H1 (cell line): ENCODE results near the gene BLTP3B. TPM values are rescaled to one million over a fixed set of nuclear protein-coding genes. Genes with fewer than 3 reads are reported as not detected.

Source experiments
- CTCF ChIA-PET: fragments of 300-600 bp; sonication (Branson Sonifier 250); formaldehyde crosslinking; loops from one replicate; lab custom pipeline; 2021; ENCODE audit not compliant: partially characterized antibody; lab: Charles Lee
- POLR2A ChIA-PET: fragments of 300-600 bp; sonication (Branson Sonifier 250); formaldehyde crosslinking; loops from one replicate; lab custom pipeline; 2021; ENCODE audit warnings: inconsistent platforms; ENCODE audit not compliant: partially characterized antibody; lab: Charles Lee
- DNase-seq, 2 experiments: peaks; one replicate each; pipeline versions ENCODE4 v3.0.0 to v3.0.0-alpha.2; 2010 to 2022; ENCODE audit warnings: low spot score in 2 of 2, low read depth in 1 of 2, mixed read lengths in 1 of 2
- FAIRE-seq: peaks from 2 replicates; lab custom pipeline; 2011; peaks lifted over from hg19 to GRCh38; lab: Jason Lieb, UNC
- H2AFZ ChIP-seq: 2 replicates; pipeline ENCODE4 v1.8.1; 2012; ENCODE audit warnings: low read length, inconsistent platforms
- H2AK5ac ChIP-seq: 2 replicates; pipeline ENCODE4 v1.6.1; 2013; ENCODE audit warnings: low read depth, low read length
- H2BK120ac ChIP-seq: replicated peaks from 2 replicates; pipeline ENCODE3; 2013; ENCODE audit warnings: low read depth, low read length, inconsistent platforms
- H2BK12ac ChIP-seq: 2 replicates; pipeline ENCODE4 v1.6.1; 2013; ENCODE audit warnings: low read depth, low read length
- H2BK15ac ChIP-seq: 2 replicates; pipeline ENCODE4 v1.6.1; 2013; ENCODE audit warnings: low read length
- H2BK20ac ChIP-seq: 2 replicates; pipeline ENCODE4 v1.6.1; 2013; ENCODE audit warnings: low read length
- H2BK5ac ChIP-seq: 2 replicates; pipeline ENCODE4 v1.6.1; 2013; ENCODE audit warnings: low read depth, low read length
- H3K14ac ChIP-seq: 2 replicates; pipeline ENCODE4 v1.6.1; 2013; ENCODE audit warnings: inconsistent platforms; ENCODE audit not compliant: insufficient read length
- H3K18ac ChIP-seq: 2 replicates; pipeline ENCODE4 v1.6.1; 2013; ENCODE audit warnings: low read length; ENCODE audit errors: extremely low read depth
- H3K23ac ChIP-seq: 2 replicates; pipeline ENCODE4 v1.6.1; 2013; ENCODE audit warnings: inconsistent platforms; ENCODE audit not compliant: insufficient read length
- H3K23me2 ChIP-seq: 2 replicates; pipeline ENCODE4 v1.6.1; 2013; ENCODE audit warnings: low read depth, low read length
- H3K27ac ChIP-seq: 2 replicates; pipeline ENCODE4 v1.6.1; 2011; ENCODE audit warnings: low read depth, low read length, inconsistent platforms
- H3K27me3 ChIP-seq, 4 experiments: replicated peaks in 1 of 4; 1 replicate in 1 of 4; 2 replicates in 3 of 4; pipeline versions ENCODE4 v1.6.1 to v1.8.1; 2011 to 2013; ENCODE audit warnings: low read length in 3 of 4, mild to moderate bottlenecking in 3 of 4, inconsistent platforms in 2 of 4, mixed read lengths in 2 of 4, moderate library complexity in 1 of 4; ENCODE audit not compliant: control insufficient read depth in 3 of 4, insufficient read depth in 3 of 4; ENCODE audit errors: extremely low read depth in 1 of 4
- H3K36me3 ChIP-seq, 4 experiments: 2 replicates each; pipeline versions ENCODE4 v1.6.1 to v1.8.1; 2011 to 2013; ENCODE audit warnings: mild to moderate bottlenecking in 4 of 4, low read length in 3 of 4, moderate library complexity in 2 of 4, control low read depth in 1 of 4, inconsistent platforms in 1 of 4; ENCODE audit not compliant: insufficient read depth in 4 of 4, control insufficient read depth in 2 of 4
- H3K4ac ChIP-seq: replicated peaks from 2 replicates; pipeline ENCODE3; 2013; ENCODE audit warnings: low read length, low read depth, mixed read lengths, inconsistent platforms; ENCODE audit not compliant: insufficient read length
- H3K4me1 ChIP-seq, 4 experiments: replicated peaks in 1 of 4; 1 replicate in 1 of 4; 2 replicates in 3 of 4; pipeline versions ENCODE4 v1.6.1 to v1.8.1; 2011 to 2013; ENCODE audit warnings: low read length in 3 of 4, inconsistent platforms in 2 of 4, mixed read lengths in 1 of 4; ENCODE audit not compliant: insufficient read depth in 4 of 4, control insufficient read depth in 3 of 4
- H3K4me2 ChIP-seq, 2 experiments: 2 replicates each; pipeline versions ENCODE4 v1.6.1 to v1.8.1; 2011 to 2013; ENCODE audit warnings: low read depth in 2 of 2, low read length in 2 of 2, control low read depth in 1 of 2, inconsistent platforms in 1 of 2, mild to moderate bottlenecking in 1 of 2; ENCODE audit not compliant: insufficient read depth in 1 of 2
- H3K4me3 ChIP-seq, 4 experiments: fragments of 200-600, 300-600 bp in 1 of 4; sonication (generic), shearing (Covaris generic), sonication (Bioruptor Twin) in 1 of 4; 2 replicates each; pipeline versions ENCODE4 v1.5.1 to v1.8.1; 2011 to 2016; ENCODE audit warnings: low read length in 4 of 4, low read depth in 3 of 4, control low read depth in 2 of 4, inconsistent platforms in 2 of 4, mild to moderate bottlenecking in 2 of 4, mixed read lengths in 1 of 4, moderate library complexity in 1 of 4; ENCODE audit not compliant: insufficient read depth in 2 of 4; ENCODE audit errors: extremely low read depth in 1 of 4
- H3K56ac ChIP-seq: replicated peaks from 2 replicates; pipeline ENCODE3; 2013; ENCODE audit warnings: low read depth, mild to moderate bottlenecking, mixed read lengths, low read length, inconsistent platforms; ENCODE audit not compliant: insufficient read length
- H3K79me1 ChIP-seq: 2 replicates; pipeline ENCODE4 v1.6.1; 2013; ENCODE audit warnings: low read depth, low read length, control low read depth
- H3K79me2 ChIP-seq, 2 experiments: 2 replicates each; pipeline versions ENCODE4 v1.6.1 to v1.8.1; 2012 to 2013; ENCODE audit warnings: low read length in 2 of 2, mild to moderate bottlenecking in 2 of 2, inconsistent platforms in 1 of 2; ENCODE audit not compliant: insufficient read depth in 2 of 2, control insufficient read depth in 1 of 2
- H3K9ac ChIP-seq, 4 experiments: replicated peaks in 1 of 4; 1 replicate in 1 of 4; 2 replicates in 3 of 4; pipeline versions ENCODE4 v1.6.1 to v1.8.1; 2011 to 2013; ENCODE audit warnings: low read depth in 3 of 4, low read length in 3 of 4, control low read depth in 2 of 4, mild to moderate bottlenecking in 2 of 4, moderate library complexity in 2 of 4, inconsistent platforms in 1 of 4; ENCODE audit errors: extremely low read depth in 1 of 4
- H3K9me3 ChIP-seq, 2 experiments: 2 replicates each; pipeline versions ENCODE4 v1.6.1 to v1.8.1; 2012 to 2013; ENCODE audit warnings: mild to moderate bottlenecking in 2 of 2, moderate library complexity in 2 of 2, control low read depth in 1 of 2, inconsistent platforms in 1 of 2, low read depth in 1 of 2, low read length in 1 of 2, mixed read lengths in 1 of 2; ENCODE audit not compliant: insufficient read depth in 2 of 2
- H4K20me1 ChIP-seq, 2 experiments: replicated peaks in 1 of 2; 2 replicates each; pipeline versions ENCODE3 to v1.8.1; 2011 to 2013; ENCODE audit warnings: inconsistent platforms in 2 of 2, low read length in 2 of 2, mild to moderate bottlenecking in 1 of 2; ENCODE audit not compliant: insufficient read depth in 2 of 2, control insufficient read depth in 1 of 2
- H4K5ac ChIP-seq: 2 replicates; pipeline ENCODE4 v1.6.1; 2013; ENCODE audit warnings: low read length, low read depth, mixed read lengths, inconsistent platforms; ENCODE audit not compliant: insufficient read length
- H4K8ac ChIP-seq: 2 replicates; pipeline ENCODE4 v1.8.0; 2013; ENCODE audit warnings: mild to moderate bottlenecking, moderate library complexity, low read length, inconsistent platforms; ENCODE audit not compliant: insufficient read depth; ENCODE audit errors: extremely low read depth
- H4K91ac ChIP-seq: replicated peaks from 2 replicates; pipeline ENCODE3; 2013; ENCODE audit warnings: low read length, mixed read lengths, inconsistent platforms; ENCODE audit not compliant: insufficient read length
- ATF2 ChIP-seq: IDR thresholded peaks from 2 replicates; pipeline ENCODE4 v1.6.1; 2012; ENCODE audit warnings: low read length, inconsistent platforms
- ATF3 ChIP-seq: IDR thresholded peaks from 2 replicates; pipeline ENCODE4 v1.6.1; 2011; ENCODE audit warnings: low read depth, mild to moderate bottlenecking, low read length; ENCODE audit not compliant: insufficient read depth
- GTF2F1 ChIP-seq: IDR thresholded peaks from 2 replicates; pipeline ENCODE4 v1.6.1; 2012; ENCODE audit warnings: low read depth, low read length, improper control_type of control experiment, borderline replicate concordance
- HDAC6 ChIP-seq: IDR thresholded peaks from one replicate; pipeline ENCODE4 v1.7.1; 2012; ENCODE audit warnings: low read depth, mild to moderate bottlenecking, inconsistent platforms, low read length, moderate library complexity
- KDM5A ChIP-seq: fragments of 200-600 bp; IDR thresholded peaks from 2 replicates; pipeline ENCODE4 v1.7.1; 2012; ENCODE audit warnings: mild to moderate bottlenecking, low read length, inconsistent platforms, mixed read lengths
- MAFK ChIP-seq: IDR thresholded peaks from 2 replicates; pipeline ENCODE4 v1.6.1; 2012; ENCODE audit warnings: low read depth, mild to moderate bottlenecking, improper control_type of control experiment, low read length
- PHF8 ChIP-seq: fragments of 200-600 bp; sonication (generic); conservative IDR thresholded peaks from 2 replicates; pipeline ENCODE4 v1.7.1; 2012; ENCODE audit warnings: low read depth, mild to moderate bottlenecking, inconsistent platforms, low read length, moderate library complexity
- RAD21 ChIP-seq, 2 experiments: IDR thresholded peaks in 1 of 2; conservative IDR thresholded peaks in 1 of 2; 2 replicates each; pipeline ENCODE4 v1.6.1; 2011; ENCODE audit warnings: low read depth in 2 of 2, low read length in 2 of 2, improper control_type of control experiment in 1 of 2, inconsistent platforms in 1 of 2, mild to moderate bottlenecking in 1 of 2, moderate library complexity in 1 of 2
- SIN3A ChIP-seq, 2 experiments: IDR thresholded peaks in 1 of 2; conservative IDR thresholded peaks in 1 of 2; 2 replicates each; pipeline ENCODE4 v1.6.1; 2011 to 2012; ENCODE audit warnings: low read length in 2 of 2, improper control_type of control experiment in 1 of 2, low read depth in 1 of 2, mild to moderate bottlenecking in 1 of 2
- SP1 ChIP-seq: IDR thresholded peaks from 2 replicates; pipeline ENCODE4 v1.6.1; 2011; ENCODE audit warnings: low read depth, low read length
- SUZ12 ChIP-seq: fragments of 200-600 bp; sonication (generic); IDR thresholded peaks from 2 replicates; pipeline ENCODE4 v1.6.1; 2012; ENCODE audit warnings: mild to moderate bottlenecking, inconsistent platforms, low read length, moderate library complexity, mixed read lengths
- YY1 ChIP-seq: IDR thresholded peaks from 2 replicates; pipeline ENCODE4 v1.6.1; 2011; ENCODE audit warnings: low read depth, mild to moderate bottlenecking, low read length
- polyA plus RNA-seq, 7 experiments: library from polyadenylated mRNA; depleted of rRNA in 3 of 7; stranded (reverse) in 5 of 7; unstranded in 2 of 7; fragments of >200 nt in 5 of 7; fragments of 200-250 nt in 2 of 7; gene quantifications; 1 replicate in 5 of 7; 2 replicates in 1 of 7; 4 replicates in 1 of 7; pipeline versions ENCODE4 v1.2.1 to v1.2.3, GENCODE V29; 2011 to 2013; ENCODE audit warnings: missing spikeins in 2 of 7, mixed read lengths in 2 of 7
- total RNA-seq: library from RNA; stranded (reverse); fragmentation: NEBNext Ultra II Directional; extraction: Animal tissue kit (Norgen Biotek cat#: 25700); gene quantifications from 2 replicates; pipeline ENCODE4 v1.2.1, GENCODE V29; 2021

BLTP3B gene
- total and polyA plus RNA-seq, 2 of the 8 experiments (the other 6 are each of a cell fraction or from before 2014, with no cell fraction given): 7.0 to 28.6 TPM

- Histone ChIP-seq H3K9ac (no peak overlapping the region), H2BK12ac (no peak overlapping the region), H3K27me3 (no peaks in the 10 kb centered on the region), H2BK20ac (no peak overlapping the region), H2AFZ (no peak overlapping the region), H2BK15ac (no peak overlapping the region), H3K23ac (no peak overlapping the region), H3K4ac (no peak overlapping the region), H2BK120ac (no peak overlapping the region), H3K4me2 (no peak overlapping the region), H3K18ac (no peak overlapping the region), H4K8ac (no peak overlapping the region), H2AK5ac (no peak overlapping the region), H4K5ac (no peak overlapping the region), H4K20me1 (no peaks in the 10 kb centered on the region), H3K14ac (no peak overlapping the region), H2BK5ac (no peak overlapping the region), H3K79me1 (peaks cover 4% of the 10 kb centered on the region; the same call in 1 of the 2 replicates), H3K4me3 (no peak overlapping the region), H3K36me3 (no peaks in the 10 kb centered on the region), H3K4me1 (no peaks in the 10 kb centered on the region), H3K9me3 (no peaks in the 10 kb centered on the region), H3K23me2 (no peaks in the 10 kb centered on the region), H4K91ac (no peak overlapping the region), H3K27ac (no peak overlapping the region), H3K79me2 (peaks cover 0 to 80% of the 10 kb centered on the region in 2 experiments; a peak in 2 of 4 replicates), H3K56ac (no peak overlapping the region)
- POLR2A ChIA-PET: no interaction called here
- no peak for FAIRE-seq
- no peak for DNase-seq
- CTCF ChIA-PET: interaction anchor here (0.6 to 2.2 kb wide), 6 partner anchors 13 to 265 kb away, joined by 3 to 7 read pairs (median 3); no protein-coding TSS in a partner anchor
- no peak for TF ChIP-seq SUZ12
- no peak for TF ChIP-seq GTF2F1
- TF ChIP-seq ATF2: no peak
- TF ChIP-seq ATF3: no peak
- TF ChIP-seq YY1: no peak
- TF ChIP-seq RAD21 (IDR thresholded peaks at IDR 0.05 in 1 of 2, conservative IDR thresholded peaks at IDR 0.05 in 1 of 2; ENCODE audit: low read depth in 2 of 2, low read length in 2 of 2): no peak
- no peak for TF ChIP-seq SP1
- TF ChIP-seq SIN3A (conservative IDR thresholded peaks at IDR 0.05 in 1 of 2, IDR thresholded peaks at IDR 0.05 in 1 of 2; ENCODE audit: low read depth in 1 of 2, low read length in 2 of 2): no peak
- no peak for TF ChIP-seq KDM5A
- TF ChIP-seq HDAC6: no peak
- no peak for TF ChIP-seq MAFK
- no peak for TF ChIP-seq PHF8
Observed at GRCh38 chr12:100114574-100114973, 28.1 kb downstream of the BLTP3B start.
